ENCODE data around the gene LIPC.
"Not testable (repeated sequence)": the region's sequence is repeated elsewhere in the genome, so short reads cannot be mapped to it uniquely, and the experiment has no call there.

LIPC gene

DNA sequence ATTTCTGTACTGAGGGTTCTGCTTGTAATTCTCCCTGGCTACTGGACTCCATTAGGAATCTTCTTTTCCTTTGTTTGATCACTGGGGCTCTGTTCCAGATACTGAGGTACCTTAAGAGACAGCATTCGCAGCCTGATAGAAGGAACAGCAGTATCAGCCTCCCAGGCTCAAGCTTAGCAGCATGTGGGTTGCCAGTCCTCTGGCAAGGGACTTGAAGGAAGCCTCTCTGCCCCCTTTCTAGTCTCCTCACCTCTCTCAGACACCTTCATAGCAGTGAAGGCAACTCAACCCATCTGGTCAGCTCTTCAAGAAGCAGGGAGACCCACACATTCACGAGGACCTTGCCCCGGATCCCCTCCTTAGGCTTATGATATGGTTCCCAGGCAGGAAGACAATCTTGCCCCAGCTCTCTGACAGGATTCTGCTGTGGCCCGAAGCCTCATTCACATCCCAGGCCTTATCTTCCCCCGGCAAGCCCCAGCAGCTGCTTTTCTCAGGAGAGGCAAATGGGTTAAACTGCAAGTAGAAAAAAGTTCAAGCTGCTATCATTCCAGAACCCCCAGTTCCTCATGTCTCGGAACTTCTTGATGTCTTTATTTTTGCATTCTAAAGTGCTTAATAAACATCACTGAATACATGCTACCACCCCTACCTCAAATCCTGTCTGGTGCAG lies 153.1 kb downstream of the LIPC start:
- DNase-seq (ENCODE audit: low read depth in 2 of 2) = no peak

DNA sequence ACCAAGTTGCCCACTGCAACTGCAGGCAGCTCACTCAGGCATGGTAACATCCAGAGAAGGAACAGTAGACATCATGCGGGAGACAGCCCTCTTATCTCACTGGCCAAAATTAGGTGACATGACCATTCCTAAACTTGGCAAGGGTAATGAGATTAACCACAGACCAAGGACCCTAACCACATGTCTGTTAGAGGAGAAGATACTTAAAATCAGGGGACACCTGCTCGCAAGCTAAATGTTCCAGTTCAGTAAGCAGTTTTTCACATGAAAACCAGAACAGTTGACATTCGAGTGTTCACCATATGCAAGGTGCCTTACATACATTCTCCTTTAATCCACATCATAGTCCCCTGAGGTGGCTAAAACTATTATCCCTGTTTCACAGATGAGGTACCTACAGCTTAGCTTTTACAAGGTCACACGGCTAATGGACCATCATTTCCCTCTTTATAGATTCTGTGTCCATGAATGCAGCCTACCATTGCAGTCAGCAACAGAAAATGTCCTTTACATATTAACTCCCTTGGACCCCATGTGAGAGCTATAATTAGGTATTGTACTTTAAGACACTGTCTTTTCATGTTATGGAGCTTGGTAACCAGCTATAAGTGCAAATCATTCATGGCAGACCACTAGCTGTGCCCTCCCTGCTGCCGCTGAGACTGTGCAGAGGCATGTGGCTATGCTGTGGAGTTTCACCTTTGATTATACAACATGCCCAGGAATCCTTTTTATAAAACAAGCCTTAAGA lies 154.1 kb downstream of the LIPC start:
- DNase-seq (ENCODE audit: low read depth in 2 of 2) = no peak

DNA sequence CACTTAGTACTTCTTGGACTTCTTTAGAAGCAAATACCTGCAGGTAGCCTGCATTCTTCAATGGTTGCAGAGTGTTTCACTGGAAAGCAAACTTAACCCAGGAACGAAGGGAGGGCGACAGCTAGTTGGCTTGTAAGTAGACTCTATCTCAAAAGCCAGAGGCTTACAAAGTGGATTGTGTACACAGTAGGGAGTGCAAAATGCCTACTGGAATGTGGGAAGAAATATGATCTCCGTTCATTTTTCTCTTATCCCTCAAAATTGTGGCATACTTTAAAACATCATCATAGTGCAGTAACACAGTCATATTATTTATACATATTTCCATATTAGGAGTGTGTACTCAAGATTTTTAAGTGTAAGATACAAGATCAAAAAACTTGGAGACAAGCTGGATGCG lies 155.7 kb downstream of the LIPC start:
- no peak for DNase-seq (ENCODE audit: low read depth in 2 of 2)

DNA sequence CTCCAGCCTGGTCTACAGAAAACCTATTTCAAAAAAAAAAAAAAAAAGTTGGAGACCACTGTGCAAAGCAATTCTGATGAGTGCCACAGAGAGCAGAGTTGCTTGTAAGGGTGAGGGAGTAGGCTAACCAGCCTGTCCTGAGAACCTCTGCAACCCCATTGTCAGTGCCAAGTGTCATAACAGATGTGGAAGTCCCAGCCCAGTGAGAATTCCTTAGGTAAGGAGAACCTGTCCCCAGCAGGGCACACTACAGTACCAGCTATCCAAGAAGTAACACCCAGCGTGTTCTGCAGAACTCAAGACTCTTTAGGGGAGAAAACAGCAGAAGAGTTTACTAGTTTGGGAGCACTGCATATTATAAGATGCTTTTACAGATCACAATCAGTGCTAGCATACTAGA lies 156.3 kb downstream of the LIPC start:
- DNase-seq (ENCODE audit: low read depth in 2 of 2) = no peak

DNA sequence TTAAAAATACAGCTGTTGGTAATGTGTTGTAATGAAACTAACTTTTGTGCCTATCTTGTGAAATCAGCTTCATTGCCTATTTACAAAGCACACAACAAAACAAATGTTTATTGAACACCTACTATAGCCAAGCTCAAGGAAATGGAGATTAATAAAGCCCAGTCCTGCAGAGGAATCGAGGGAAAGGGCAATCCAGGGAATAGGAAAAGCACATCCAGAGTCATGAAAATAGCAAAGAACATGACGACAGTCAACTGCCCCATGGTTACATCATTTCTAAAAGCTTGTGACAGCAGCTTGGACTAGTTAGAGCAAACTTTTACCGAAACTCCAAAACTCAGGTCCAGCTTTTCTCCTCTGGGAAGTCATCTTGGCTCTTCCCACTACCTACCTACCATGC lies 157.3 kb downstream of the LIPC start:
- no peak for DNase-seq (ENCODE audit: low read depth in 2 of 2)

DNA sequence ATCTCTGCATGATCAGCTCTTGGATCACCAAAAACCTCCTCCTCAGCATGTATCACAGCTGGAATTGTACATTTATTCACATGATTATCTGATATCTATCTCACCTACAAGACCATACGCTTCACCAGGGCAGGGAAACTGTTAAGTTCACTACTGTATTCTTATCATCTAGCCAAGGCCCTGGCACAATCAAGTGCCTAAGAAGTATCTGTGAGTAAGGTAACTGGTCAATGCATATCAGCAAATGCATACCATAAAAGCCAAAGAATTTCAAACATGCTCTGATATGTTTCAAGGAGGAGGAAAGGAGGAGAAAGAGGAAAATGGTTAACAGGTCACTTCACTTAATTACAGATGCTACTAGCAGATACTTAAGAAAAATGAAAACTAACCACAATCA lies 158.4 kb downstream of the LIPC start:
- DNase-seq (ENCODE audit: low read depth in 2 of 2) = no peak

DNA sequence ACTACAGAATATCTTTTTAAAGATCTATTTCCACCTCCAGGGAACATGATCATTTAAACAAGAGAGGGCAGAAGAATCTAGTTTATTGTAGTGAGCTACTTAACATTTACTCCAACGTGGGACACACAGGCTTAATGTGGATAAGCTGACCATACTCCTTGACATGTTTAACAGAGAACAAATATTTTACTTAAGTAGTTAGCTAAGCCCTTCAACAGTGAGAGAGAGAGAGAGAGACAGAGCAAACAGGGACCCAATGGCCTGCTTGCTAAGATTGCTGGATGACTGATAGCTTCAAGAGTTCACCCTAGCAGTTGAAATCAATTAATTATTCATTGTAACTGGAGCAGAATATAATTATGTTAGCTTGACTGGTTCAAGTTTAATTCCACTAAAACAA lies 159.1 kb downstream of the LIPC start:
- no peak for DNase-seq (ENCODE audit: low read depth in 2 of 2)

DNA sequence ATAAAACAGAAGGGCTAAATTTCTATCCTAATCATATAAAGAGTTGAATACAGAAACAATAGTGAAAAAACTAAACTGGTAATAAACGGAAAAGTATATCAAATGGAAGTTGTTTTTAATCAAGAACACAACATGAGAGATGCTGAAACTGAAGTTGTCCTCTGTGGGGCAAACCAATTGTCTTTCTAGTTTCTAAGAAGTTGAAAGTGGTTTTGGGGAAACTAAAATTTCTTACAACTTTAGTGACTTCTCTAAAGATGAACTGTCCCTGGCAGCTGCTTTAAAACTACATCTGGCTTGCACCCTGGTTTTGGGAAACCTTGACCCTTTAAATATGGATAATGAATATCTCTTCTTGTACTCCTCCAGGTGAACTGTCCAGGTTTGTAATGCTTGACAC lies 162.1 kb downstream of the LIPC start:
- DNase-seq (ENCODE audit: low read depth in 2 of 2) = no peak

DNA sequence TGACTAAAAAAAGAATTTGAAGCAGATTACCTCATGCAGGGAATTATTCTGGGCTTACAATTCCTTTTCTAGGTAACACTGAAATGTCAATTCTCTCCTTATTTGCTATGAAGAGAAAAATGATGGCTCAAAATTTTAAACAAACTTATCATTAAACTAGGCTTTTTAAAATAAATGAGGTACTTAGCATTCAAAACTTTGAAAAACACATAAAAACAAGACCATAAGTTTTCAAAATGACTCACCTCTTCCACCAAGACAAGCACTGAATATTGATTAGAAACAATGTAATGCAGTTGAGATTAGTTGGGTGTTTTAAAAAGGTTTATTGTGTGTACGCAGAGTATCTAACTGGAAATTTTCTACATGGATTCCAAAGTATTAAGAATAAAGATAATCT lies 163.1 kb downstream of the LIPC start:
- DNase-seq (ENCODE audit: low read depth in 2 of 2) = no peak

DNA sequence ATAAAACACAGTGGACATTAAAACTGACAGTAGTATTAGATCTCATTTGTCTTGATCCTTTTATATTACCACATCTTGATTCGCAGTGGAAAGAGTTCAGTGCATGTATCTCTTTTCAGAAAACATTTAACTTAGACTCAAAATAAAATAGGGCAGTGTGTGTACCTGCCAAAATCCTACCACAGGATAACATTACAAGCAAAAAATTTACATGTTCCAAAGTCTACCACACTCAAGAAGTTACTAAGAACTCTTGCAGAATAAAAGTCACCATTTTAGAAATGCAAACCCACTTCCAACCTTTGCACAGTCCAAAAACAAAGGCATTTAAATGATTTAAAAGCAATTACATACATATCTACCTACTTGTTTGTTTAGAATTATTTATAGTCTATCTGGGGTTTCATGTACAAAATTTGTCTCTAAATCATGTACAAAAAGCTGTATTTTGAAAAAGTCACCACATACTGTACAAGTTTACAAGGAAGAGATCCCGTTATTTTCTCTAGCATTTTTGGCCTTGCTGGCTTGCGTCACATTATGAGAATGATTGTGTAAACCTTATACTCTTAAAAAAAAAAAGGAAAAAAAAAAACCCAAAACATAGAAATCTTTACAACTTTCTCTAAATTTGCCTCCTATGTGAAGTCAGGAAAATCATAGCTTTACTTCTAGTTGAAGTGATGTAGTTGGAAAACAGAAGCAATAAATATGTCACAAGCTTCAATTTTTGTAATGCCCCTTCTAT lies 163.9 kb downstream of the LIPC start:
- no peak for DNase-seq (ENCODE audit: low read depth in 2 of 2)

DNA sequence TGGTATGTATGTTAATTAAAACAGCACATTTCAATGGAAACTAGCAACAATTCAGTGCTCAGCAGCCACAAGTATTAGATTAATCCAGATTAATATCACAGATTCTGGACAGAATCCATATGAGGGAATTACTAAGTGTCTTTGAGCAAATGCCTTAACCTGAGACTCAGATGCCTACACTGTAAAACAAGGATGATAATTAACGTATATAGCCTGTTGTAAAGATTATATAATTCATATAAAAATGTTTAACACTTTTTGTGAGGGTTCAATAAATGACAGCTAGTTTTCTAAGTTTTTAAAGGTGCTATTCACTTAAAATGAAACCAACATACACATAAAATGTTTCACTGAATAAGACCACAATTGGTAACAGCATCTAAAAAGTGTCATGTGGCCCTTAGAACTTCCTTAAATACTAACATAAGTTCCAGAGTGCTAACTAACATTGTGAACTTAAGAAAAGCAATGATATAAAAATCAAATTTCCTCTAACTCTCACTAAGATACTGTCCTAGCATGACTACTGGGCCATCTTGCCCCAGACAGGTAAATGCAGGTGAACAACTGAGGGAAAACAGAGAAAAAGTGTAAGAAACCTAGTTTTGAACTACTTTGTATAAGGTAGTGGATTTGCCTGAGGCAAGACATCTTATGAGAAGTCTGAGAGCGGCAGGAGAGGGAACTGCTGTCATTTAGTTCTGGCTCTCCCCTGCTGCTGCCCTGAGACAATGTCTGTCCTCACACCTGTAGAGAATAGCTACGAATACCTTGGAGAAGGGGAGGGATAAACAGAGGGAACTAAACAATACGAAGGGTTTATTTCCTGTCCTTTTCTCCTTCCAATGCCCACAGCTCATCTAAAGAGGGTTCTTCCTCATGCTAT lies 166.4 kb downstream of the LIPC start:
- no peak for DNase-seq (ENCODE audit: low read depth in 2 of 2)

DNA sequence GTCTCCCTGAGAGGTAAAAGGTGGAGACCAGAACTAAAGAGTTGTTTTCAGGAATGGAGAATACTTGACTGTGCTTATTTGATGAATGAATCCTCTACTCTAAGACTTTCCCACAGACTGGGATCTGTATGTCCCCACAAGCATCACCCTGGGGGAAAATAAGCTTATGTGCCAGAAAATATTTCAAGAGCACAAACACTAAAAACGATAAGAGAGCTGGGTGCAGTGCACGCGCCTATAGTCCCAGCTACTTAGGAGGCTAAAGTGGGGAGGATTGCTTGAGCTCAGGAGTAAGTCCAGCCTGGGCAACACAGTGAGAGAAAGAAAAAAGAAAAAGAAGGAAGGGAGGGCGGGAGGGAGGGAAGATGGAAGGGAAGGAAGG lies 167.0 kb downstream of the LIPC start:
- DNase-seq (ENCODE audit: low read depth in 2 of 2) = no peak

DNA sequence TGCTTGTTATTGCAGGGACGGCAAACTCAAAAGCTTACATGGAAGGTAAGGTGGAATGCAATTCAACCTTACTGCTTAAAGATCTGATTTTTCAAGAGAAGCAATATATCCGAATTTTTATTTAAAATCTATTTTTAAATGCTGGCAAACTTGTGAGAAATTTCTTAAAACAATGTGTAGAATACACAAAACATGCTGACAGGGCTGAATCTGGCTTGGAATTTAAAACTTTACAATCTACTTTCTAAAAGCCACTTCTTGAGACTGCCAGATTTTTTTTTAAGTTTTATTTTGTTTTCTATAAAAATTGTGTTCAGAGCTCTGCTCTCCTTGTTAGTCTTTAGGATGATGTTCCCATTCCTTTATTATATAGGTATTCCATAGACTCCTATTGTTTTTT lies 171.0 kb downstream of the LIPC start:
- DNase-seq (ENCODE audit: low read depth in 2 of 2) = no peak

DNA sequence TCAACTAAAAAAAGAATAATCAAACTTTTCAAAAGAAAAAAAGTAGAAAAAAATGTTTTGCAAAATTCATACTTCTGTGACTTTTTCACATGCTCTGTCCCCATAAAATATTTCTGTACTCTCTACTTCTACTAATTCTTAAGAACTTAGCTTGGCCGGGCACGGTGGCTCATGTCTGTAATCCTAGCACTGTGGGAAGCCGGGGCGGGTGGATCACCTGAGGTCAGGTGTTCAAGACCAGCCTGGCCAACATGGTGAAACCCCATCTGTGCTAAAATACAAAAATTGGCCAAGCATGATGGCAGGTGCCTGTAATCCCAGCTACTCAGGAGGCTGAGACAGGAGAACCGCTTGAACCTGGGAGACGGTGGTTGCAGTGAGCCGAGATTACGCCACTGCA lies 172.1 kb downstream of the LIPC start:
- DNase-seq (ENCODE audit: low read depth in 2 of 2) = not testable (repeated sequence)

DNA sequence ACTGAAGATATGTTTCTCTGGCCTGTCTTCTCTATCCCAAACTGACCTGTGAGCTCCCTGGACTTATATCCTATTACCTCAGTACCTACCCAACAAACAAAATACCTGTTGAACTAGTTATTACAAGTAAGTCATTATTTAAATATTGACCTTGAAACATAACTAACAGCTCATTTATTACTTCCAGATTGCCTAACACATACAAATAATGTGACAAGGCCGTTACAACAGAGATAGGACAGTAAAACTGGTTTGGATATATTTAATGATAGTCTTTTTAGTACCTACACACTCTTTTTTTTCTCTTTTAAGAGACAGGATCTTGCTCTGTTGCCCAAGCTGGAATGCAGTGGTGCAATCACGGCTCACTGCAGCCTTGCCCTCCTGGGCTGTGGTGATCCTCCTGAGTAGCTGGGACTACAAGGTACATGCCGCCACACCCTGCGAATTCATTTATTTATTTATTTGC lies 172.7 kb downstream of the LIPC start:
- DNase-seq (ENCODE audit: low read depth in 2 of 2) = no peak

DNA sequence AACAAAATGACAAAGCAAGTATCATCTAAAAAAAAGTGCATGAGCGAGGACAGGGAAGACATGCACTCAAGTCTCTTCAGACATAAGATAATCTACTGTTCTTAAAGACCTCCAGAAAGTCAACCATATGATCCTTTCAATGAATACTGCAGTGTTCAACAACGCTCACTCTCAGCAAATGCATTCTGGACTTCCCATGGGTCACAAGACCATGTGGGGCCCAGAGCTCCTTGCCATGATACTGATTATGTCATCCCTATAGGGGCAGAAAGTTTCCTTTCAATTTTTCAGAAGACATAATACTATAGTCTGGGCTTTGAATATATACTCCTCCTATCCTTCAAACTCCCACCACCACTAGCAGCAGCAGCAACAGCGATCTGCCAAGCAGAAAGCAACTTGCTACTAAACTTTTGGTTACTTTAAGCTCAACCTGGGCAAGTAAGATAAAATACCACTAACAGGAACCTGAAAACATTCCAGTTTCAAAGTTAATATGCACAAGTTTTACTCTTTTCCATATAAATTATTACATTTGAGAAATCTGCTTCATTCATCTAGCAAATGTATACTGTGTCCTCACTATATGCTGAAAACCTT lies 174.2 kb downstream of the LIPC start:
- DNase-seq (ENCODE audit: low read depth in 2 of 2) = no peak

DNA sequence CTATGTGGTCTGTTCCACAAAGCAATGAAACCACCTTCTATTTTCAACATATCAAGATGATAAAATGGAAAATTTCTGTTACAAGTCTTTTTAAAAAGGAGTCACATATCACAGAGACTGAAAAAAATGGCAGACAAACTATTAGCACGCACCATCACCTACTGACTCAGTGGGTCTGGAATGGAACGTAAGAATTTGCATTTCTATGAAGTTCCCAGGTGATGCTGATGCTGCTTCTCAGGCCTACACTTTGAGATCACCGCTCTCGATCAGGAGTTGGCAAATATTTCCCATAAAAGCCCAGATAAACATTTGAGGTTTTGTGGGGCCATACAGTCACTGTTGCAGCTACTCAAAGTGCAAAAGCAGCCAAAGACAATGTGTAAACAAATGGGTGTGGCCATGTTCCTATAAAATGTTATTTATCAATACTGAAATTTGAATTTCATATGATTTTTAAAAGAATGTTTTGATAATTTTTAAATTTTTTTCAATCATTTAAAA lies 174.8 kb downstream of the LIPC start:
- no peak for DNase-seq (ENCODE audit: low read depth in 2 of 2)

DNA sequence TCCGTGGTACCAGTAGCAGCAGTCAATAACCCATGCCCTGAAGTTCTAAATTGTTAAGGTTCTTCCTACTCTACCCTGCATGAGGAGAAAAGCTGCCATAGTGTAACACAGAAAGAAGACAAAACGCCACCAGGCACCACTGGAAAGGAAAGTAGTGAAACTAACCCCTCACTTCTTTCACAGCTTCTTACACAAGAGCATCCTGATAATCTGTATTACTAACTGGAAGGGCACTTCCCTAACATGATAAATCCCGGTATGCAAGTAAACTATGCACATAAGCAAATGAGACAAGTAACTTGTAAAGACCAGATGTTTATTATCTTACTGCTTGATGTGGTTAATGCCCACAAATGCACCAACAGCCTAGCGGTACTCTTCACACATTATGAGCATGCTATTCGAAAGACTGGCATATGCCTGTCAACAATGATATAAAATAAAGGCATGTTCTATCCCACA lies 176.4 kb downstream of the LIPC start:
- DNase-seq (ENCODE audit: low read depth in 2 of 2) = no peak

DNA sequence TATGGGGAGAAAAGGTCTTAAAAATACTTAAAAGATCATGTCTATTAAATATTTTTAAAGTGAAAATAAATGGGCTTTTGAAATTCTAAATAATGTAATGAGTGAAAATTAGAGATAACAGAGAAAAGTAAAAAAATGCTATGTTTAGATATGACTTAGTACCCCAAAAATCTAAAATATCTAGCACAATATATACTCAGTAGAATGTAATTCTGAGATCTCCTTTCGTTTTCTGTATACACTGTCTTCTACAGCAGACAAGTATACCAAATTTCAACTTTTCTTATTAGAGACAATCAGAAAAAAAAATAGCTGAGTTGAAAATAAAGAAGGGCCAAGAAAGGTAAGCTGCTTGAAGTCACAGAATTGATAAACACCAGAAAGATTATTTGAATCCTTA lies 176.9 kb downstream of the LIPC start:
- DNase-seq (ENCODE audit: low read depth in 2 of 2) = no peak

DNA sequence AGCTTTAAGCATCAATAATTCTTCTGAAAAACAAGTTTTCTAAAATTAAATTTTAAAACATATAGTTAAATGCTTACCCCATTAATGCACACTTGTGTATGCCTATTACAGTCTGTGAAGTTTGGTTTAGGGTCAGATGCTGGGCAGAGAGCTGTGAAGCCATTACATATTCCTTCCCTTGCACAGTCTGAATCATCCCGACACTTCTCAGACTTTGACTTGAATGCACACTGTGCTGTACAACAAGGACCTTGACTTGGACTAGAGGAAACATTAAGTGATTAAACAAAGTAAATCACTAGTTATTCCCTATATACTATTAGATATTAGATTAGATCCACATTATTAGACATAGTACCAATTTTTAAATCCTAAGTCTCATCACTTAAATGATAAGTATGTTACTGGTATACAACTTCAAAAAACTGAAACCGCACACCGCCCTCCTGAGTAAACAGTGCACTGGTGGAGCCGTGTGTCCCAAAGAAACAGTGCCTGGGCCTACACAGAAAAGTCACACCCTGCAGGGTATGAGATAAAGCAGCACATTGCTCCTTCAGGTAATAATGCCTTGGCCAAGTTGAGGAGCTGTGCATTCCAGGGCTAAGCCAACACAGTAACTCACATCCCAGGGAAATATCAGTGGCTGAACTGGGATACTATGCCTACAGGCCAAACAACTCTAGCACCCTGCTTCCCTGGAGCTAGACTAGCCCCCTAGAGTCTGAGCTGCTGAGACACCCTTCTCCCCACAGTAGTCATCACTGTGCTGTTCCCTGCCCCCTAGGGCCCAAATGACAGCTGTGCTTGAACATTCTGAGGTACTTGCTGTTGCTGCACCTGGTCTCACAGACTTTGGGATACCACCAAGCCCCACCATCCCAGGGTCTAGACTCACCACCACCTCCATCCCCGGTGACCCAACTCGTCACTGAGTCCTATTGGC lies 180.2 kb downstream of the LIPC start:
- DNase-seq (ENCODE audit: low read depth in 2 of 2) = no peak
